IMR-90 (cell line): ENCODE results near the gene AZU1. TPM values are rescaled to one million over a fixed set of nuclear protein-coding genes. Genes with fewer than 3 reads are reported as not detected.

ENCODE experiments used
- ATAC-seq: fragments of 200-7000 bp; cut with Tn5 transposase; 2 replicates; pipeline ENCODE4 v1.9.1; 2020; ENCODE audit warnings: low read depth, mild to moderate bottlenecking, moderate library complexity
- BruUV-seq: library from RNA; stranded (reverse); fragments of 400-500 nt; replicated peaks from 2 replicates; lab custom pipeline; 2021; lab: Mats Ljungman, UMichigan
- CTCF ChIA-PET: fragments of 300-600 bp; formaldehyde crosslinking; extraction: SDS; loops from one replicate; lab custom pipeline; 2021; ENCODE audit warnings: antibody characterized with exemption; lab: Yijun Ruan, JAX
- POLR2A ChIA-PET: fragments of 300-600 bp; sonication (Branson Sonifier 250); formaldehyde crosslinking; loops from one replicate; lab custom pipeline; 2022; ENCODE audit warnings: antibody characterized with exemption; ENCODE audit not compliant: unreplicated experiment; lab: Charles Lee
- DNase-seq: peaks from one replicate; pipeline ENCODE4 v3.0.0; 2013
- H2AFZ ChIP-seq: replicated peaks from 2 replicates; pipeline ENCODE3; 2013; ENCODE audit warnings: low read length, mild to moderate bottlenecking; ENCODE audit not compliant: poor library complexity
- H2AK5ac ChIP-seq: 2 replicates; pipeline ENCODE4 v1.6.1; 2013; ENCODE audit warnings: low read depth, low read length, inconsistent platforms
- H2AK9ac ChIP-seq: replicated peaks from 2 replicates; pipeline ENCODE3; 2013; ENCODE audit warnings: mild to moderate bottlenecking, low read depth, low read length, moderate library complexity; ENCODE audit not compliant: poor library complexity
- H2BK120ac ChIP-seq: 2 replicates; pipeline ENCODE4 v1.6.1; 2013; ENCODE audit warnings: low read depth, low read length, inconsistent platforms
- H2BK15ac ChIP-seq: 3 replicates; pipeline ENCODE4 v1.6.1; 2013; ENCODE audit warnings: low read depth, low read length, inconsistent platforms
- H2BK20ac ChIP-seq: 2 replicates; pipeline ENCODE4 v1.6.1; 2013; ENCODE audit warnings: low read depth, mild to moderate bottlenecking, inconsistent platforms, low read length, moderate library complexity
- H2BK5ac ChIP-seq: 2 replicates; pipeline ENCODE4 v1.6.1; 2013; ENCODE audit warnings: mild to moderate bottlenecking, low read depth, low read length, inconsistent platforms; ENCODE audit not compliant: poor library complexity, severe bottlenecking
- H3K14ac ChIP-seq: replicated peaks from 2 replicates; pipeline ENCODE4 v1.6.1; 2013; ENCODE audit warnings: low read depth, low read length, inconsistent platforms
- H3K18ac ChIP-seq: 2 replicates; pipeline ENCODE4 v1.6.1; 2013; ENCODE audit warnings: low read depth, low read length, control low read depth
- H3K23ac ChIP-seq: 2 replicates; pipeline ENCODE4 v1.6.1; 2013; ENCODE audit warnings: low read depth, low read length, inconsistent platforms
- H3K27ac ChIP-seq: 2 replicates; pipeline ENCODE4 v1.5.1; 2013; ENCODE audit warnings: mild to moderate bottlenecking, control low read depth, low read length; ENCODE audit not compliant: insufficient read depth
- H3K27me3 ChIP-seq: 2 replicates; pipeline ENCODE4 v1.6.1; 2013; ENCODE audit warnings: low read length; ENCODE audit not compliant: control insufficient read depth, insufficient read depth
- H3K36me3 ChIP-seq: 2 replicates; pipeline ENCODE4 v1.6.1; 2013; ENCODE audit warnings: low read length, mixed read lengths; ENCODE audit not compliant: control insufficient read depth, insufficient read depth
- H3K4ac ChIP-seq: 2 replicates; pipeline ENCODE4 v1.6.1; 2013; ENCODE audit warnings: low read depth, low read length, inconsistent platforms
- H3K4me1 ChIP-seq: 2 replicates; pipeline ENCODE4 v1.6.1; 2013; ENCODE audit warnings: low read length, mixed read lengths; ENCODE audit not compliant: control insufficient read depth, insufficient read depth
- H3K4me2 ChIP-seq: 2 replicates; pipeline ENCODE4 v1.6.1; 2013; ENCODE audit warnings: low read depth, mild to moderate bottlenecking, control low read depth, low read length, moderate library complexity
- H3K4me3 ChIP-seq: 2 replicates; pipeline ENCODE4 v1.5.1; 2013; ENCODE audit warnings: low read depth, mild to moderate bottlenecking, control low read depth, low read length, moderate library complexity; ENCODE audit not compliant: insufficient read depth
- H3K56ac ChIP-seq: 2 replicates; pipeline ENCODE4 v1.6.1; 2013; ENCODE audit warnings: low read length, inconsistent platforms; ENCODE audit not compliant: insufficient read depth; ENCODE audit errors: extremely low read depth
- H3K79me1 ChIP-seq, 2 experiments: 2 replicates each; pipeline ENCODE4 v1.6.1; 2013; ENCODE audit warnings: low read length in 2 of 2, inconsistent platforms in 1 of 2, low read depth in 1 of 2
- H3K9ac ChIP-seq: 2 replicates; pipeline ENCODE4 v1.6.1; 2013; ENCODE audit warnings: low read depth, low read length, control low read depth
- H3K9me1 ChIP-seq: 2 replicates; pipeline ENCODE4 v1.6.1; 2013; ENCODE audit warnings: low read length, inconsistent platforms; ENCODE audit not compliant: insufficient read depth
- H3K9me3 ChIP-seq: 2 replicates; pipeline ENCODE4 v1.6.1; 2013; ENCODE audit warnings: low read length; ENCODE audit not compliant: control insufficient read depth, insufficient read depth
- H4K20me1 ChIP-seq: 2 replicates; pipeline ENCODE4 v1.6.1; 2013; ENCODE audit warnings: low read length, inconsistent platforms; ENCODE audit not compliant: insufficient read depth
- H4K5ac ChIP-seq: 2 replicates; pipeline ENCODE4 v1.6.1; 2013; ENCODE audit warnings: mild to moderate bottlenecking, low read depth, low read length, control low read depth
- H4K8ac ChIP-seq, 2 experiments: 2 replicates each; pipeline ENCODE4 v1.6.1; 2013; ENCODE audit warnings: low read depth in 2 of 2, low read length in 2 of 2, control low read depth in 1 of 2, inconsistent platforms in 1 of 2
- H4K91ac ChIP-seq: 2 replicates; pipeline ENCODE4 v1.6.1; 2013; ENCODE audit warnings: low read depth, low read length, inconsistent platforms; ENCODE audit not compliant: insufficient read depth
- BHLHE40 ChIP-seq: fragments of 150-350 bp; IDR thresholded peaks from 2 replicates; pipeline ENCODE4 v1.6.1; 2016; ENCODE audit warnings: mild to moderate bottlenecking, low read depth, low read length
- CEBPB ChIP-seq: IDR thresholded peaks from 2 replicates; pipeline ENCODE4 v1.6.1; 2012; ENCODE audit warnings: low read depth, low read length, improper control_type of control experiment
- ELK1 ChIP-seq: fragments of 150-350 bp; IDR thresholded peaks from 2 replicates; pipeline ENCODE4 v1.6.1; 2016; ENCODE audit warnings: low read depth, mild to moderate bottlenecking, low read length, moderate library complexity, borderline replicate concordance
- FOS ChIP-seq: fragments of 150-350 bp; IDR thresholded peaks from 2 replicates; pipeline ENCODE4 v1.6.1; 2016; ENCODE audit warnings: low read depth, low read length
- MAFK ChIP-seq: IDR thresholded peaks from 2 replicates; pipeline ENCODE4 v1.6.1; 2012; ENCODE audit warnings: low read depth, low read length, improper control_type of control experiment
- MAZ ChIP-seq: IDR thresholded peaks from 2 replicates; pipeline ENCODE4 v1.6.1; 2012; ENCODE audit warnings: low read depth, mild to moderate bottlenecking, low read length, improper control_type of control experiment, moderate library complexity, borderline replicate concordance
- MXI1 ChIP-seq: IDR thresholded peaks from 2 replicates; pipeline ENCODE4 v1.6.1; 2012; ENCODE audit warnings: low read depth, mild to moderate bottlenecking, low read length, moderate library complexity, borderline replicate concordance
- NFE2L2 ChIP-seq: fragments of 150-350 bp; IDR thresholded peaks from 2 replicates; pipeline ENCODE4 v1.6.1; 2016; ENCODE audit warnings: low read depth, mild to moderate bottlenecking, low read length
- POLR2A ChIP-seq: IDR thresholded peaks from 2 replicates; pipeline ENCODE4 v1.6.1; 2012; ENCODE audit warnings: mild to moderate bottlenecking, low read depth, low read length
- RAD21 ChIP-seq: IDR thresholded peaks from 2 replicates; pipeline ENCODE4 v1.6.1; 2012; ENCODE audit warnings: low read length, improper control_type of control experiment
- RCOR1 ChIP-seq: IDR thresholded peaks from 2 replicates; pipeline ENCODE4 v1.6.1; 2012; ENCODE audit warnings: mild to moderate bottlenecking, low read length, improper control_type of control experiment; ENCODE audit not compliant: insufficient replicate concordance
- RFX5 ChIP-seq: IDR thresholded peaks from 2 replicates; pipeline ENCODE4 v1.8.0; 2012; ENCODE audit warnings: low read depth, mild to moderate bottlenecking, low read length, moderate library complexity
- SMC3 ChIP-seq: fragments of 150-350 bp; IDR thresholded peaks from 2 replicates; pipeline ENCODE4 v1.6.1; 2016; ENCODE audit warnings: low read depth, mild to moderate bottlenecking, antibody characterized with exemption, low read length, moderate library complexity
- USF2 ChIP-seq: fragments of 150-350 bp; IDR thresholded peaks from 2 replicates; pipeline ENCODE4 v1.6.1; 2017; ENCODE audit warnings: mild to moderate bottlenecking, antibody characterized with exemption, low read length, low read depth
- whole genome bisulfite sequencing, 2 experiments: methylation state at CpG; one replicate each; pipeline versions ENCODE4 v1.1.5 to v1.1.7; 2013; ENCODE audit warnings: missing lambda C conversion rate in 2 of 2; ENCODE audit not compliant: insufficient read length in 1 of 2; ENCODE audit errors: extremely low coverage in 2 of 2; 5-methylcytosine and 5-hydroxymethylcytosine counted together
- dilution Hi-C: fragments of 300-500 bp; cut with HindIII; formaldehyde crosslinking; loops from one replicate; pipeline ENCODE4 v1.14.3; 2018; ENCODE audit warnings: low sequenced_read_pairs; ENCODE audit not compliant: unreplicated experiment
- in situ Hi-C: fragments of 300-500 bp; cut with MboI; formaldehyde crosslinking; loops from 3 replicates; pipeline ENCODE4 v1.14.3; 2019; ENCODE audit warnings: low sequenced_read_pairs, inconsistent platforms, mixed read lengths
- intact Hi-C: fragments of 100-400 bp; cut with micrococcal nuclease; formaldehyde crosslinking; loops from 2 replicates; pipeline ENCODE4 v1.10.0; 2022
- polyA plus RNA-seq, 3 experiments: library from polyadenylated mRNA; depleted of rRNA; stranded (reverse); fragments of >200 nt; gene quantifications; 2 replicates each; pipeline ENCODE4 v1.2.3, GENCODE V29; 2012; ENCODE audit warnings: low replicate concordance in 1 of 3
- total RNA-seq: library from RNA; depleted of rRNA; stranded (reverse); fragments of >200 nt; gene quantifications from 2 replicates; pipeline ENCODE4 v1.2.3, GENCODE V29; 2012
- TF ChIP-seq, protein P1 (sequence below): conservative IDR thresholded peaks from 2 replicates; pipeline ENCODE4 v1.5.1; 2012; ENCODE audit warnings: mild to moderate bottlenecking, low read depth, low read length, improper control_type of control experiment

The AZU1 gene
- total and polyA plus RNA-seq, 2 of the 4 experiments (the other 2 are of a cell fraction) = 0.12 TPM; not detected in 1

DNA sequence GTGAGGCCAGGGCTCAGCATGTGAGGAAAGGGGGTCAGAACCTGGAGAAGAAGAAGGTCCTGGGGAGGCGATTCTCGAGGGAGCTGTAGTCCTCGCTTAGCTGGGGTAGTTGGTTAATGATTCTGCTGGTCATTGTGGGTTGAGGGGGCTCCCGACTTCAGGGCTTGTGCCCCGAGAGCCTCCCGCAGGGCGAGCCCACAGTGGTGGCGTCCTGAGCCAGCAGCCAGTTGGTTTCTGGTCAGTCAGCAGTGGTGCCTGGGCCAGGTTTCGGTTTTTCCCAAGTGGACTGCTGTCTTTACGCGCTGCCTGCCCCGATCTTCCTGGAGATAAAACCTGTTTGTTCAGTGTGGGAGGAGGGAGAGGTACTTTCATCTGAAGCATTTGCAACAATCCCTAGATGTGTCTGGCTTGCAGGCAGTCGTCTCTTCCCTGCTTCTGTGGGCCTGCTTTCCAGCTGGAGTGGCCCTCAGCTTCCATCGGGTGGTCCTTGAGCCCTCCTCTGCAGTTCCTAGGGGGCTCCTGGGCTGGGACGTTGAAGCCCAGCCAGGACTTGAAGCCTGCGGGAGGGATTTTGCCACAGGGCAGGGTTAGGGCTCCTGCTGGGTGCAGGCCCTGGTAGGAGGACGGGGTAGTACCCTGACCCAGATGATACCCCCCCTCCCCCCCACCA, 27.1 kb upstream of the AZU1 start:
- Histone ChIP-seq H3K56ac (no peak overlapping the region), H3K4me3 (no peak overlapping the region), H3K9me1 (peaks cover 11% of the 10 kb centered on the region; the same call in 1 of the 2 replicates), H2BK15ac (no peak overlapping the region), H4K20me1 (peaks cover 76% of the 10 kb centered on the region), H3K14ac (no peak overlapping the region), H3K27me3 (no peaks in the 10 kb centered on the region), H3K9me3 (no peaks in the 10 kb centered on the region), H3K36me3 (peaks cover 49% of the 10 kb centered on the region), H2BK20ac (no peak overlapping the region), H2BK5ac (no peak overlapping the region), H2AK9ac (peak overlapping the region; percentile 3), H4K91ac (no peak overlapping the region), H3K4me2 (peak overlapping the region; percentile 28), H4K5ac (no peak overlapping the region), H2AFZ (no peak overlapping the region), H3K27ac (peak overlapping the region; percentile 3; the same call in 1 of the 2 replicates), H3K23ac (peak overlapping the region; percentile 83), H3K4me1 (peaks cover 30% of the 10 kb centered on the region), H3K9ac (peak overlapping the region; percentile 6; the same call in 1 of the 2 replicates), H3K18ac (no peak overlapping the region), H4K8ac (no peak overlapping the region), H2BK120ac (no peak overlapping the region), H3K79me1 (peaks cover 0 to 21% of the 10 kb centered on the region in 2 experiments; a peak in 2 of 4 replicates), H2AK5ac (no peak overlapping the region), H3K4ac (no peak overlapping the region)
- POLR2A ChIA-PET = interaction anchor here (0.8 kb wide), 1 partner anchor 19 kb away, joined by 3 read pairs; no protein-coding TSS in a partner anchor
- DNase-seq = no peak
- 46% methylated on average over 7 of the region's 17 CpGs; no CpG with 5 or more reads in 1 of the 2 experiments for WGBS, 2 experiments
- no peak for ATAC-seq
- intact Hi-C loops = no loop called here
- CTCF ChIA-PET = interaction anchor here (1.1 kb wide), 1 partner anchor 60 kb away, joined by 3 read pairs; no protein-coding TSS in a partner anchor
- dilution Hi-C loops = no loop called here
- in situ Hi-C loops = no loop called here
- no TSS peak for BruUV-seq
- TF ChIP-seq ELK1 = no peak
- no peak for TF ChIP-seq POLR2A
- TF ChIP-seq USF2 = no peak
- no peak for TF ChIP-seq MXI1
- TF ChIP-seq FOS = no peak
- no peak for TF ChIP-seq CEBPB
- TF ChIP-seq, protein P1, sequence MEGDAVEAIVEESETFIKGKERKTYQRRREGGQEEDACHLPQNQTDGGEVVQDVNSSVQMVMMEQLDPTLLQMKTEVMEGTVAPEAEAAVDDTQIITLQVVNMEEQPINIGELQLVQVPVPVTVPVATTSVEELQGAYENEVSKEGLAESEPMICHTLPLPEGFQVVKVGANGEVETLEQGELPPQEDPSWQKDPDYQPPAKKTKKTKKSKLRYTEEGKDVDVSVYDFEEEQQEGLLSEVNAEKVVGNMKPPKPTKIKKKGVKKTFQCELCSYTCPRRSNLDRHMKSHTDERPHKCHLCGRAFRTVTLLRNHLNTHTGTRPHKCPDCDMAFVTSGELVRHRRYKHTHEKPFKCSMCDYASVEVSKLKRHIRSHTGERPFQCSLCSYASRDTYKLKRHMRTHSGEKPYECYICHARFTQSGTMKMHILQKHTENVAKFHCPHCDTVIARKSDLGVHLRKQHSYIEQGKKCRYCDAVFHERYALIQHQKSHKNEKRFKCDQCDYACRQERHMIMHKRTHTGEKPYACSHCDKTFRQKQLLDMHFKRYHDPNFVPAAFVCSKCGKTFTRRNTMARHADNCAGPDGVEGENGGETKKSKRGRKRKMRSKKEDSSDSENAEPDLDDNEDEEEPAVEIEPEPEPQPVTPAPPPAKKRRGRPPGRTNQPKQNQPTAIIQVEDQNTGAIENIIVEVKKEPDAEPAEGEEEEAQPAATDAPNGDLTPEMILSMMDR = no peak
- no peak for TF ChIP-seq RAD21
- TF ChIP-seq NFE2L2 = no peak
- TF ChIP-seq MAFK = no peak
- TF ChIP-seq RFX5 = no peak
- TF ChIP-seq MAZ = no peak
- TF ChIP-seq SMC3 = no peak
- no peak for TF ChIP-seq BHLHE40
- no peak for TF ChIP-seq RCOR1
